K562 (cell line): ENCODE data around the gene MRTFB.

Experiments used
- ARNT ChIP-seq, 2 experiments: fragments of 450-650 bp; IDR thresholded peaks; 2 replicates each; pipeline ENCODE4 v1.6.1; 2016; ENCODE audit warnings: mild to moderate bottlenecking in 1 of 2
- EP300 ChIP-seq: IDR thresholded peaks from 2 replicates; pipeline ENCODE4 v1.6.1; 2012; ENCODE audit warnings: low read length, improper control_type of control experiment
- GABPA ChIP-seq: fragments of 200-800 bp; sonication (Bioruptor generic); conservative IDR thresholded peaks from 2 replicates; pipeline ENCODE4 v1.6.1; 2016; ENCODE audit warnings: low read depth, missing genetic modification characterization, missing compliant biosample characterization
- HNRNPLL ChIP-seq: fragments of 200-400 bp; formaldehyde crosslinking; IDR thresholded peaks from 2 replicates; pipeline ENCODE4 v1.6.1; 2017; ENCODE audit warnings: low read length, low read depth, mild to moderate bottlenecking; ENCODE audit not compliant: poor library complexity, severe bottlenecking
- MXI1 ChIP-seq: IDR thresholded peaks from 2 replicates; pipeline ENCODE4 v1.6.1; 2011; ENCODE audit warnings: low read depth, mild to moderate bottlenecking, improper control_type of control experiment, low read length
- SMARCC2 ChIP-seq: fragments of 450-650 bp; IDR thresholded peaks from 2 replicates; pipeline ENCODE4 v1.6.1; 2017; ENCODE audit warnings: antibody characterized with exemption, moderate library complexity, mild to moderate bottlenecking, low read depth
- U2AF2 ChIP-seq: fragments of 200-400 bp; formaldehyde crosslinking; optimal IDR thresholded peaks from 2 replicates; pipeline ENCODE3; 2017; ENCODE audit warnings: low read depth, mild to moderate bottlenecking, low read length

GRCh38 chr16:14095883-14096551, 24.9 kb downstream of the MRTFB start:
- TF ChIP-seq HNRNPLL: no peak
- no peak for TF ChIP-seq SMARCC2
- no peak for TF ChIP-seq EP300
- no peak for TF ChIP-seq MXI1
- TF ChIP-seq U2AF2: no peak
- TF ChIP-seq ARNT (IDR thresholded peaks at IDR 0.05): no peak
- TF ChIP-seq GABPA (tag): no peak
